Left ventricle myocardium superior (tissue), 1 donor: ENCODE data around the gene JARID2. TPM values are rescaled to one million over a fixed set of nuclear protein-coding genes. Genes with fewer than 3 reads are reported as not detected.
"Not testable (repeated sequence)": the region's sequence is repeated elsewhere in the genome, so short reads cannot be mapped to it uniquely, and the experiment has no call there.

Experiments
- ATAC-seq: fragments of 200-7000 bp; cut with Tn5 transposase; one replicate; pipeline ENCODE4 v1.9.1; 2020; ENCODE audit warnings: mild to moderate bottlenecking, moderate library complexity
- DNase-seq: peaks from one replicate; pipeline ENCODE4 v3.0.0-alpha.2; 2020
- intact Hi-C: fragments of 100-400 bp; cut with micrococcal nuclease; formaldehyde crosslinking; loops from one replicate; pipeline ENCODE4 v1.11.0; 2022
- total RNA-seq: library from RNA; stranded (reverse); fragmentation: NEBNext Ultra II Directional; extraction: Animal tissue kit (Norgen Biotek cat#: 25700); gene quantifications from one replicate; pipeline ENCODE4 v1.2.1, GENCODE V29; 2021
- donor health status: DM: no; HTN: yes; CAD: no; lungs with severe emphysema.

The JARID2 gene
- total RNA-seq, 1 donor from 2014 or later, result 10.2 TPM

- no peak for ATAC-seq
- peak; percentile 16 for DNase-seq
- intact Hi-C loops, result no loop called here
Measured at GRCh38 chr6:15523679-15524630, 278.1 kb downstream of the JARID2 start.

GRCh38 chr6:15524861-15525401 is 279.1 kb downstream of the JARID2 start:
- intact Hi-C loops, result no loop called here
- no peak for DNase-seq
- ATAC-seq, result no peak

- DNase-seq (no peak), ATAC-seq (peak; percentile 26)
- intact Hi-C loops, result no loop called here
Measured at GRCh38 chr6:15526212-15526701, 280.4 kb downstream of the JARID2 start.

- ATAC-seq, result no peak
- DNase-seq, result no peak
- intact Hi-C loops, result no loop called here
Measured at GRCh38 chr6:15527838-15528617, 282.2 kb downstream of the JARID2 start.

GRCh38 chr6:15528870-15529269 is 283.0 kb downstream of the JARID2 start:
- intact Hi-C loops, result no loop called here
- no peak for ATAC-seq
- no peak for DNase-seq

GRCh38 chr6:15530411-15530810 is 284.5 kb downstream of the JARID2 start:
- no peak for ATAC-seq
- intact Hi-C loops, result no loop called here
- no peak for DNase-seq

GRCh38 chr6:15531973-15532372 is 286.1 kb downstream of the JARID2 start:
- DNase-seq (no peak), ATAC-seq (no peak)
- intact Hi-C loops, result no loop called here

- no peak for DNase-seq
- intact Hi-C loops, result no loop called here
- ATAC-seq, result no peak
Measured at GRCh38 chr6:15533379-15534026, 287.6 kb downstream of the JARID2 start.

- intact Hi-C loops, result no loop called here
- DNase-seq (no peak), ATAC-seq (no peak)
Measured at GRCh38 chr6:15534974-15535373, 289.1 kb downstream of the JARID2 start.

GRCh38 chr6:15535495-15536197 is 289.8 kb downstream of the JARID2 start:
- DNase-seq, result no peak
- ATAC-seq, result peak; percentile 16
- intact Hi-C loops, result no loop called here

GRCh38 chr6:15536198-15536955 is 290.5 kb downstream of the JARID2 start:
- DNase-seq (no peak), ATAC-seq (peak; percentile 55)
- intact Hi-C loops, result no loop called here

- no peak for DNase-seq
- no peak for ATAC-seq
- intact Hi-C loops, result no loop called here
Measured at GRCh38 chr6:15538106-15538505, 292.2 kb downstream of the JARID2 start.

GRCh38 chr6:15538766-15539495 is 293.1 kb downstream of the JARID2 start:
- intact Hi-C loops, result no loop called here
- ATAC-seq, result no peak
- no peak for DNase-seq

GRCh38 chr6:15539722-15540270 is 293.9 kb downstream of the JARID2 start:
- no peak for DNase-seq
- intact Hi-C loops, result no loop called here
- ATAC-seq, result no peak

- intact Hi-C loops, ATAC-seq, DNase-seq: not testable (repeated sequence)
Measured at GRCh38 chr6:15543332-15543917, 297.6 kb downstream of the JARID2 start.

- no peak for DNase-seq
- ATAC-seq, result peak; percentile 28
- intact Hi-C loops, result no loop called here
Measured at GRCh38 chr6:15544321-15544900, 298.5 kb downstream of the JARID2 start.
